ENCODE measurements around the gene RECQL5. TPM values are rescaled to one million over a fixed set of nuclear protein-coding genes. Genes with fewer than 3 reads are reported as not detected.
A peak's percentile ranks its signal among the peaks of the same experiment; 100 is the strongest.

The RECQL5 gene
- total RNA-seq, 4 donors from 2014 or later = 26.3 to 85.0 (median 44.1) TPM

GRCh38 chr17:75668489-75668888 lies 1.5 kb upstream of the RECQL5 start:
- H3K36me3 ChIP-seq = peaks cover 0 to 45% (median 0%) of the 10 kb centered on the region in 3 donors
- TF ChIP-seq POLR2A (IDR thresholded peaks at IDR 0.05) (no peak), CTCF (IDR thresholded peaks at IDR 0.05) (no peak)
- H3K4me3 ChIP-seq = peak overlapping the region in 1 of 4 donors; percentile 98
- no peaks in the 10 kb centered on the region for H3K27me3 ChIP-seq
- peaks cover 0 to 26% (median 6%) of the 10 kb centered on the region in 4 donors for H3K4me1 ChIP-seq
- no peaks in the 10 kb centered on the region for H3K9me3 ChIP-seq
- DNase-seq = no peak
- H3K27ac ChIP-seq = no peak overlapping the region

GRCh38 chr17:75667825-75668224 lies 871 bp upstream of the RECQL5 start:
- no peaks in the 10 kb centered on the region for H3K9me3 ChIP-seq
- no peaks in the 10 kb centered on the region for H3K27me3 ChIP-seq
- peaks cover 0 to 26% (median 6%) of the 10 kb centered on the region in 4 donors for H3K4me1 ChIP-seq
- peak overlapping the region; percentile 85 to 98 (median 92) for H3K4me3 ChIP-seq
- no peak for TF ChIP-seq CTCF (IDR thresholded peaks at IDR 0.05)
- no peak for TF ChIP-seq POLR2A (IDR thresholded peaks at IDR 0.05)
- H3K36me3 ChIP-seq = peaks cover 0 to 41% (median 0%) of the 10 kb centered on the region in 3 donors
- no peak for DNase-seq
- peak overlapping the region; percentile 81 to 91 (median 86) for H3K27ac ChIP-seq

GRCh38 chr17:75665981-75666380 lies 973 bp downstream of the RECQL5 start:
- Histone ChIP-seq H3K36me3 (peaks cover 0 to 39% (median 0%) of the 10 kb centered on the region in 3 donors), H3K4me1 (peaks cover 0 to 26% (median 6%) of the 10 kb centered on the region in 4 donors), H3K27me3 (no peaks in the 10 kb centered on the region), H3K27ac (no peak overlapping the region), H3K9me3 (no peaks in the 10 kb centered on the region), H3K4me3 (peak overlapping the region in 2 of 4 donors; percentile 95 to 98)
- TF ChIP-seq POLR2A (IDR thresholded peaks at IDR 0.05) = no peak
- TF ChIP-seq CTCF (IDR thresholded peaks at IDR 0.05) = no peak
- no peak for DNase-seq

GRCh38 chr17:75664099-75664549 lies 2.8 kb downstream of the RECQL5 start:
- no peak overlapping the region for H3K4me3 ChIP-seq
- H3K9me3 ChIP-seq = no peaks in the 10 kb centered on the region
- peak in 1 of 3 donors; percentile 51 for DNase-seq
- peaks cover 0 to 31% (median 0%) of the 10 kb centered on the region in 3 donors for H3K36me3 ChIP-seq
- TF ChIP-seq CTCF (IDR thresholded peaks at IDR 0.05) = no peak
- TF ChIP-seq POLR2A (IDR thresholded peaks at IDR 0.05) = no peak
- peaks cover 0 to 21% (median 6%) of the 10 kb centered on the region in 4 donors for H3K4me1 ChIP-seq
- H3K27me3 ChIP-seq = no peaks in the 10 kb centered on the region
- H3K27ac ChIP-seq = peak overlapping the region in 1 of 4 donors; percentile 66

- H3K27ac ChIP-seq = no peak overlapping the region
- H3K4me1 ChIP-seq = peaks cover 0 to 10% (median 3%) of the 10 kb centered on the region in 4 donors
- no peak for TF ChIP-seq POLR2A (IDR thresholded peaks at IDR 0.05)
- no peak for TF ChIP-seq CTCF (IDR thresholded peaks at IDR 0.05)
- no peak for DNase-seq
- no peak overlapping the region for H3K4me3 ChIP-seq
- peaks cover 0 to 34% (median 0%) of the 10 kb centered on the region in 3 donors for H3K36me3 ChIP-seq
- H3K27me3 ChIP-seq = no peaks in the 10 kb centered on the region
- H3K9me3 ChIP-seq = no peaks in the 10 kb centered on the region
These were observed 4.4 kb downstream of the RECQL5 start for GRCh38 chr17:75662511-75662910.
